Erythroblast (primary cell): ENCODE measurements around the gene RPS6KA2.
"Not testable (repeated sequence)": the region's sequence is repeated elsewhere in the genome, so short reads cannot be mapped to it uniquely, and the experiment has no call there.

Experiments
- DNase-seq, 2 experiments: peaks; one replicate each; lab custom pipeline; 2025; lab: John Stamatoyannopoulos, UW
- GATA1 ChIP-seq: IDR thresholded peaks from 2 replicates; pipeline ENCODE4 v1.6.1; 2011; ENCODE audit warnings: low read depth, mild to moderate bottlenecking, control low read depth, low read length, moderate library complexity
- POLR2A ChIP-seq: IDR thresholded peaks from 2 replicates; pipeline ENCODE4 v1.6.1; 2011; ENCODE audit warnings: mild to moderate bottlenecking, low read length

Gene RPS6KA2

GRCh38 chr6:166370489-166370888 is 256.6 kb downstream of the RPS6KA2 start:
- TF ChIP-seq GATA1 (no peak), POLR2A (no peak)
- DNase-seq, result no peak

GRCh38 chr6:166369782-166370181 is 257.3 kb downstream of the RPS6KA2 start:
- no peak for DNase-seq
- TF ChIP-seq POLR2A (no peak), GATA1 (no peak)

- no peak for DNase-seq
- TF ChIP-seq GATA1 (no peak), POLR2A (no peak)
Observed at GRCh38 chr6:166366921-166367320, 260.1 kb downstream of the RPS6KA2 start.

DNA sequence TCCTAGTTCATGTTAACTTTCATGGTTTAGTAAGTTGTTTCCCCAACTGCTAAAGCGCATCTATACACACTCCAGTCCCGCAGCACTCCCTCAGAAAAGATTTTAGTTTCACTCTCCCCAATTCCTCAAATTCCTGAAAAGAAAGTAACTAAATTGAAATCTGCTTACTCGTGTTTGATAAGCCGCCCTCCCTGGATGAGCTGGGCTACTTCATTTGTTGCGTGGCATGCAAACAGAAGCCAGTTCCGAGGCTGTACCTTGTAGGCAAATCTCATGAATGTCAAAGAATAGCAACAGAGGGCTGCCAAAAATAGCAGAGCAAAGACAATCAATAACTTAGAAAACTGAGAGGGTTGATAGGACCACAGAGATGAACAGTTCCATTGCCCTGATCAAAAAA is 261.2 kb downstream of the RPS6KA2 start:
- TF ChIP-seq POLR2A, result no peak
- TF ChIP-seq GATA1, result no peak
- no peak for DNase-seq

- DNase-seq, result no peak
- TF ChIP-seq POLR2A (no peak), GATA1 (no peak)
Observed at GRCh38 chr6:166365221-166365620, 261.8 kb downstream of the RPS6KA2 start.

- no peak for DNase-seq
- TF ChIP-seq POLR2A (no peak), GATA1 (no peak)
Observed at GRCh38 chr6:166364456-166364855, 262.6 kb downstream of the RPS6KA2 start.

DNA sequence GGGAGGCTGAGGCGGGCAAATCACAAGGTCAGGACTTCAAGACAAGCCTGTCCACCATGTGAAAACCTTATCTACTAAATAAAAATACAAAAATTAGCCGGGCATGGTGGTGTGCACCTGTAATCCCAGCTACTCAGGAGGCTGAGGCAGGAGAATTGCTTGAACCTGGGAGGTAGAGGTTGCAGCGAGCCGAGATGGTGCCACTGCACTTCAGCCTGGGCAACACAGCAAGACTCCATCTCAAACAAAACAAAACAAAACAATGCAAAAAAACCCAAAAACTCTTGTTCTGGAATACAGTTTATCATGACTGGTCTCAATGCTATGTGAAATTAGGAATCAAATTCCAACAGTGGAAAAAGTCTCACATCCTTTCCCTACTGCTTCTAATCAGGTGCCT is 264.6 kb downstream of the RPS6KA2 start:
- not testable (repeated sequence) for DNase-seq

- DNase-seq, result no peak
- TF ChIP-seq GATA1 (no peak), POLR2A (no peak)
Observed at GRCh38 chr6:166361077-166361429, 266.0 kb downstream of the RPS6KA2 start.

DNA sequence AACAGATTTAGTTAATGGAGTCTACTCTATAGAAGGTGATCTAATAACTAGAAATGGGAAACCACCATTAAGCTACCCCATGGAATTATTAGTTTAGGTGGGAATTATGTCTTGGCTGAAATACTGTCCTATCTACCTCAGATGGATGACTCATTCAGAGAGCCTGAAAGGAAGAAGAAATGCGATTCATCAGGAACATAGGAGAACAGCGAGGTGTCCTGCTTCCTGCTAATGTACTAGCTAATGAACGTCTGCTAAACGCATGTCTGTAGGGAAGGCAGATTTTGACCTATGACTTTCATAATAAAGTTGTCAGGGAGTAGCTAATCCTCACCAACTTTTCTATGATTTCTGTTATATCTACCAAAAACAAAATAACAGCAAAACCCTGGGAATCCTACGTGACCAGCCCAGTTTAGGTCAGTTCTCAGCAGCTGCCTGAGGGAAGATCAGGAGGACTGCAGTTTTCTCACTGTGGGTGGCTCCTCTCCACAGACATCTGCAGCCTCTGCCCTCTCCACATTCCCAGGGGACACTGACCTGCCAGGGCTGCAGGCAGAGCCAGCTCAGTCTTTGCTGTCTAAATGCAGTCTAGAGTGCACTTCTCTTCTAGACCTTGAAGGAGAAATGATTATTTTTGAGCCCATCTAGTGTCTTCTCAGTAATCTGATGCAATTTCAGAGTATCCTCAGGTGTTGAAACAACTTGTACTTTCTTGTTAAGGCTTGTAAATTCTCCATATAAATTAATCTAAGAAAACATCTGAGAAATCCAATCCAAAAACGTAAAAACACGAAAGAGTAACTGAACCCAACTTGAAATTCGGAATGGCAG is 266.6 kb downstream of the RPS6KA2 start:
- TF ChIP-seq POLR2A, result no peak
- TF ChIP-seq GATA1, result no peak
- no peak for DNase-seq
